Stomach (tissue), 4 donors: ENCODE data around the gene LPAR1.

Experiments
- CTCF ChIP-seq, 7 experiments: fragments of 450-650 bp in 4 of 7; fragments of 200-600 bp in 3 of 7; sonication (generic) in 3 of 7; IDR thresholded peaks; one replicate each; pipeline ENCODE4 v1.5.1; 2016 to 2019; ENCODE audit warnings: antibody characterized with exemption in 7 of 7, control low read depth in 2 of 7, mild to moderate bottlenecking in 1 of 7
- POLR2A ChIP-seq, 4 donors: fragments of 450-650 bp; IDR thresholded peaks; one replicate each; pipeline ENCODE4 v1.6.1; 2016; ENCODE audit warnings: antibody characterized with exemption in 4 of 4, control low read depth in 2 of 4, mild to moderate bottlenecking in 1 of 4, moderate library complexity in 1 of 4
- POLR2AphosphoS5 ChIP-seq, 3 donors: sonication (generic); formaldehyde crosslinking; IDR thresholded peaks; one replicate each; pipeline ENCODE4 v1.6.1; 2016; ENCODE audit warnings: antibody characterized with exemption in 3 of 3

GRCh38 chr9:111058166-111058565 is 19.9 kb upstream of the LPAR1 start:
- no peak for TF ChIP-seq CTCF (IDR thresholded peaks at IDR 0.05)
- TF ChIP-seq POLR2AphosphoS5 (IDR thresholded peaks at IDR 0.05): no peak
- no peak for TF ChIP-seq POLR2A (IDR thresholded peaks at IDR 0.05)
